HG02571 (cell line): ENCODE data around the gene CHST1.

ENCODE experiments used
- ATAC-seq: cut with Tn5 transposase; IDR thresholded peaks from one replicate; pipeline ENCODE4 v1.9.1; 2021; ENCODE audit warnings: mild to moderate bottlenecking, moderate library complexity; ENCODE audit not compliant: unreplicated experiment

The CHST1 gene, protein sequence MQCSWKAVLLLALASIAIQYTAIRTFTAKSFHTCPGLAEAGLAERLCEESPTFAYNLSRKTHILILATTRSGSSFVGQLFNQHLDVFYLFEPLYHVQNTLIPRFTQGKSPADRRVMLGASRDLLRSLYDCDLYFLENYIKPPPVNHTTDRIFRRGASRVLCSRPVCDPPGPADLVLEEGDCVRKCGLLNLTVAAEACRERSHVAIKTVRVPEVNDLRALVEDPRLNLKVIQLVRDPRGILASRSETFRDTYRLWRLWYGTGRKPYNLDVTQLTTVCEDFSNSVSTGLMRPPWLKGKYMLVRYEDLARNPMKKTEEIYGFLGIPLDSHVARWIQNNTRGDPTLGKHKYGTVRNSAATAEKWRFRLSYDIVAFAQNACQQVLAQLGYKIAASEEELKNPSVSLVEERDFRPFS

DNA sequence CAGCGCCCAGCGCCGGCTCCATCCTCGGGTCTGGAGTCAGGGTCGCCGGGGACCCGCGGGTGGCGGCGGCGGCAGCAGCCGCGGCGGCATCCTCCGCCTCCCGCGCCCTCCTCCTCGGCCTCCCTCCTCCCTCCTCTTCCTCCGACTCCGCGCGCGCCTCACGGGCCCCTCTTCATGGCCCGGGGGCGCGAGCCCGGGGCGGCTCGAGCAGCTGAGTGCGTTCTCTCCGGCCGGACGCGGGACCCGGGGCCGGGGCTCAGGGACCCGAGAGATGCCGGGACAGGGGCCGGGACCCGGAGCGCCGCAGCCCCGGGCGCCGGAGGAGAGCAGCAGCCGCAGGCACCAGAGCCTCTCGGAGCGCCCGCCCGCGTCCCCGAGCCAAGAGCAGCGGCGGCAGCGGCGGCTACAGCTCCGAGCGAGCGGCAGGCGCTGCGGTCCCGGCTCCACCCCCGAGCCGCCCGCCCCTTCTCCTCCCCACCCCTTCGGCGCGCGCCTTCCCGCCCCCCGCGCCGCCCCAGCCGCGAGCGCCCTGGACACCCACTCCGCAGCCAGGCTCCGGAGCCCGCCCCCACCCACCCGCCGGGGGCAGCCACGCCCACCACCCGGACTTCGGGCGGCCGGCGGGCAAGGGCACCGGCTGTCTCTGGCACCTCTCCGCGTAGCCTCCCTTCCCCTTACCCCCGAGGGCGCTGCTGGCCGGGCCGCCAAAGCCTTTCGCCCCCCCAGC lies at the start of gene CHST1:
CHST1 (minus strand) TSS at position 417 of the 727 bp plus-strand sequence. CDS start 14,699 bp downstream, outside the sequence.
- no peak for ATAC-seq

DNA sequence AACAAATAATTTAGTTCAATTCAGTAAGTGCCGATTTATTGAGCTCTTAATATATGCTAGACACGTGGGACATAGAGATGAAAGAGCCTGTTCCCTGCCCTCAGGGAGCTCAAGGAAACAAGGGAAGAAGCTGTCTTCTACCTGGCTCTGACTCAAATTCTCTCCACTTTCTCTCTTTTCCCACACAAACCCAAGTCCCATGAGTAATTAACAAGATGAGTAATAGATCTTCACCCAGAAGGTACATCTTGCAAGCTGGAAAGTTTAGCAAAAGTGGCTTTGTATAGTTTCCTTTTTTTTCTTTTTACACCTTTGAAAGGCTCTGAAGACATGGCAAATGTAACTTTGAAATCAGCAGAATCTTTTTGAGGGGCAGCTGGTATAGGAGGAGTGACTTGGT lies 48.2 kb upstream of the CHST1 start:
- no peak for ATAC-seq

DNA sequence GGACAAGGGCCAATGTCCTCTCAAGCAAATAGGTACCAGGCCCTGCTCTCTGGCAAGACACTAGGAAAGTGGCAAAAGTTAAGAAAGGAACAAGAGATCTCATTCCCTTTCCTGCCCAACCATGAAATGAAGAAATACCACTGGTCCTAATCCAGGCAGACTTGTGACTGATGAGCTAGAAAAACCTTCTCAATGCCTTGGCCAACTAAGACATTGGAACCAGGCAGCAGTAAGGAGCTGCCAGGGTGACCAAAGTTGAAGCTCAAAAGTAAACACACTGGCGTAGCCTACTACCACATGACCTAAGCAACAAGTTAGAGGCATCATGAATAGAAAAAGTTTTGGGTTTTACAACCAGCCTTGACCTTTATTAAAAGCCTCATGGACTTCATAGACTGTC lies 45.1 kb upstream of the CHST1 start:
- ATAC-seq = no peak

DNA sequence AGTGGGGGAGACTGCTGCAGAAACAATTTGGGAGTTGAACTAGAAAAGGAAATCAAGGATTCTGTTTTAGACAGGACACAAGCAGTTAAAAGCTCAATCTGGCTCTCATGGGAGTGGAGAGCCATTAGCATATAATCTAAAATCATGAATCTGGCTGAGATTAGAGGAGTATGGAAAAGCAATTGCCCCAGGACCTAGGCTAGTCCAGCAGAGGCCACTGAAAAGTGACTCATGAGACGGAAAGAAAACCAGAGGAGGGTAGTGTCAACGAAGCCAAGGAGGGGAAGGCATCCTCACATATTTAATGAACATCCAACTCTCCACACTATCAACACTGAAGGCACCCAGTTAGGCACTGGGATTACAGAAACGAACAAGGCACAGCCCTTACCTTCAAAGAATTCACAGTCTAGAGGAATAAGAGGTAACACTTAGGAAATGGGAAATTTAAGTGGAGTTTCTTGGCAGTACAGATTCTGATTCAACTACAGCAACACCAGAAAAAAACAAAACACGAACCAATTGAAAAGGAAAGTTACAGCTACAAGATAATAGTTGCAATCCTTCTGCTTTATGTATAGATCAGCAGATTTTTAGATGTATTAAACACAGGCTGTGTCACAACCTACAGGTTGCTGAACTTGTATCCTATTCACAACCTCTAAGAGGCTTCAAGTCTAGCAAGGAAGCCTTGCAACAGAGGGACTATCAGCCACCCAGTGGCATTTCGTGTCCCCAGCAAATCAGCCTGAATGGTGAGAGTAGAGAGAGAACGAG lies 43.7 kb upstream of the CHST1 start:
- no peak for ATAC-seq

DNA sequence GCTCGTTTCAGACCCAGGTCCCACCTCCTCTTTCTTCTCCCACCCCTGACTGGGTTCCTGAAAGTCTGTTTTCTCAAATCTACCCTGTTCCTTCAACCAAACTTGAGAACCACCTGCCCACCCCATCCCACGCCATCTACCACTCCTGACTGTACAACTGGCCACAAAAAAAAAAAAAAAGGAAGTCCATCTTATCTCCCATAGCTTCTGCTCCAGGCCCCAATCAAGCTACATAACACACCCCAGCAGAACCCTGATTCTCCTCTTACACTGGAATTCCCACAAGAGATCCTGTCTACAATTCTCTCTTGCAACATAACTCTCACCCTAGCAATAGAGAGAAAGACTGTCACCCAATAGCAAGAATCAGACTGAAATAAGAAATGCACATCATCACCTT lies 39.2 kb upstream of the CHST1 start:
- ATAC-seq = no peak

DNA sequence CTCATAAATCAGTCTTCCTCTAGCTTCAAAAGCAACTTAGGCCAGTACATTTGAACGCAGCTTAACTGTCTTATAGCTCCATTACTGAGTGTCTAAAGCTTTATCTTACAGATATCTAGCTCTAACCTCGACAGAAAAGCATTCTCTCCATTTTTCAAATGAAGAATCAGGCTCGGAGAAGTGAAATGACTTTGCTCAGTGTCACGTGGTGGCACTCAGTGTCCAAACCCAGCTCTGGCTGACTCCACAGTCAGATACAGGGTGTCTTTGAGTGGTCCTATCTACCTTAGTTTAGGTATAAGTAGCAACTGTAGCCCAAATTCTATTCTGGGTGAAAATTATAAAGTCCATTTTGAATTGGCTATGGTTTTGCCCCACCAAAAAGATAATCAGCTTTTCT lies 38.7 kb upstream of the CHST1 start:
- ATAC-seq = no peak

DNA sequence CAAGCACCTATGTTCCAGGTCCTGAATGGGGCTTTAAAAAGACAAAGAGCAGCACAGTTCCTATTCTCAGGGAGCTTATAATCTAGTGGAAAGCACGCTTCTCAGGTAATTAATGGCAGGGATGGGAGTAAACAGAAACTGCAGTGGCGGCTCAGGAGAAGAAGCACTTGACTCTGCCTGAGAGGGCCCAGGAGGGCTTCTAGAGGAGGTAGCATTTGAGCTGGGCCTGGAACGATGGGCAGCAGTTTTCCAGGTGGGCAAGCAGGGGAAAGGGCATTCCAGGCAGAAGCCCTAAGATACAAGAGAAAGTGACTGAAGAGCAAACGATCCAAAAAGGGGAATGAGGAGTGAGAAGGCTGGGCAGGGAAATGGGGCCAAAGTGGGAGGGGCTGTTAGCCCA lies 37.1 kb upstream of the CHST1 start:
- ATAC-seq = no peak

DNA sequence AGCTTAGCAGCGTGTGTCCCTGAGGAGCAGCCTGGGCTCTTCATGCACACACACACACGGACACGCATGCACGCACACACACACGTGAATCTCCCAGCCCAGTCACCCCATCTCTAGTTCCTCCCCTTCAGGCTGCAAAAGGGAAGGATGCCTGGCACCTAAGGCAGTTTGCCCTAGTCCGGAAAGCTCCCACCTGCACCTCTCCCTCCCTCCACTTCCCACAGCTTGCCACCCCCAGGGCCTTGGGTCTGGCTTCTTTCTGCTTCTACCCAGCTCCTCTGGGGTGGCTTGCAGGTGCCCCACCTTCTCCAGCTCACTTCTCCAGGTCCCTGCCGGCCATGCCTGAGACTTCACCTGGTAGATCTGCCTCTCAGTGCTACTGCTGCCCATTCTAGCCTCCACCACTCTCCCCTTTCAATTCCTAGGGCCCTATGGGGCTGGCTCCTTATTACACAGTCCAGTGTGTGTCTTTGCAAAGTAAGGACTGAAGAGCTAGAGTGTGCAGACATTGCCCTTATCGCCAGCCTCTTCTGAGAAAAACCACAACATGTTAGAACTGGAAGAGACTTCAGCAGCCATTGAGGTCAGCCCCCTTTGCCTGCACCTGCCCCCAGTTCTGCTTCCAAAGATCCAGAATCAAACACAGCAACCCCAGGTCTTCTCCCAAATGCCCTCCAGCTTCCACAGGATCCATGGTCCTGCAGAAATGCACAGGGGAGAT lies 33.5 kb upstream of the CHST1 start:
- no peak for ATAC-seq

DNA sequence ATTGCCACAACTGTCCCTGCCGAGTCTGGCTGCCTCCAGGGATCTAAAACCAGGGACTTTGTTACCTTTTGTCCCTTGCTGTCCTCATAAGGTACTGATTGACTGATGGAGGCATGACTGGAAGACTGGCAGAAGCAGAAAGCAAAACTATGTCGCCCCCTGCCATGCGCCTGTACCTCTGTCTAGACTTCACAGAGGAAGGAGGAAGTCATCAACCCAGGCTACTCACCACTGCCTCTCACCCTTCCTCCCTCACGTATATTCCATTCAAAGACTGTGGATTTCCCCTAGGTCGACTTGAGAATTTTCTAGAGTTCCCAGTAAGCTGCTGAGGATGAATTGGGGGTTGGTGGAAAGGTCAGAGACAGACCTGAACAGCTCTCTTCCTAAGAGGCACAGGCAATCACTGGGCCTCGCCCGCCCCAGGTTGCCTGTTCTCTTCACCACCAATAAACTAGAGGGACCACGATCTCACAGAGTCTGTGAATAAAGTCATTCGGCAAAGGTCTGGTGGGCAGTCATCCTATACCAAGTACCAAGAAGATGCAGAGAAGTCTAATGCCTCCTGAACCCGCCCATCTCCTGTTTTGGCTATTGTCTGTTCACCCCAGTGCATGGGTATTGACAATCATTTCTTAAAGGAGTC lies 27.5 kb upstream of the CHST1 start:
- ATAC-seq = no peak

DNA sequence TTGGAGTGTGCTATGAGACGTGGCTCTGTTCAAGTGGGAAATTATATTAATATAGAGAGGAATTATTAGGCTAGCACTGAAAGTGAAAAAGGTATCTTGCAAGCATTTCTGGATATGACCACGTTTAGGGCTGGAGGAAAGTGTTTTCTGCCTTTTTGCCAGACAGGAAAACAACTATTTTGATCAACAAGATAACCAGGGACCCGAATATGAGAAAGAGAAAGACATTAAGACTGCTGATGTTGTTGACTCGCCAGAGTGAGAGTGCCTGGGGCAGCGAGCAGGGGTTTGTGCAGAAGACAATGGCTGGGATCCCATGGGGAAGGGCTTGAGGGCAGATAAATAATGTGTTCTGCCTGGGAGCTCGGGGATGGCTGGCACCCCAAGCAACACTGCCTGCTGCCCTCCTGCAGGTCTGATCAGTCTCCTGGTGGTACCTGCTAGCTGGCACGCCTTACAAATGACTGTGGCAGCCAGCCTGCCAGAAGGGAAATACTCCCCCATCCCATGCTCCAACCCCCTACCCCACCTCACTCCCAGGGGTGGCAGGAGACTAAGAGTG lies 23.1 kb upstream of the CHST1 start:
- no peak for ATAC-seq

DNA sequence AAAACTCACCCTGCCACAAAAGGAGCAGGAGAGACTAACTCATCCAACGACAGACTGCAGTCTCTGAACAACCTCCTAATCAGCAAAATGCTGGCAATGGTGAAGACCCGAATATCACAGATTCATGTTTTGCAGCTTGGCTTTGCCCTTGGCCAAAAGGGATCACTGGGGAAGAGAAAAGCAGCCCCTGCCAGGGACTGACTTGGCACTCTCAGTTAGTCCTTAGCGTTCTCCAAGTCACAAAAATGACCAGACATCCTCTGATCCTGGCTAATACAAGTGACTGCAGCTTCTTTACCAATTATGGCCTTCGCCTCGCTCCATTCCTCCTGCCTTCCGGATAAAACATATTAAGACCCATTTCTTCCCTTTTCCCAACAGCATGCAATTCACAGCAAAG lies 22.4 kb upstream of the CHST1 start:
- ATAC-seq = no peak

DNA sequence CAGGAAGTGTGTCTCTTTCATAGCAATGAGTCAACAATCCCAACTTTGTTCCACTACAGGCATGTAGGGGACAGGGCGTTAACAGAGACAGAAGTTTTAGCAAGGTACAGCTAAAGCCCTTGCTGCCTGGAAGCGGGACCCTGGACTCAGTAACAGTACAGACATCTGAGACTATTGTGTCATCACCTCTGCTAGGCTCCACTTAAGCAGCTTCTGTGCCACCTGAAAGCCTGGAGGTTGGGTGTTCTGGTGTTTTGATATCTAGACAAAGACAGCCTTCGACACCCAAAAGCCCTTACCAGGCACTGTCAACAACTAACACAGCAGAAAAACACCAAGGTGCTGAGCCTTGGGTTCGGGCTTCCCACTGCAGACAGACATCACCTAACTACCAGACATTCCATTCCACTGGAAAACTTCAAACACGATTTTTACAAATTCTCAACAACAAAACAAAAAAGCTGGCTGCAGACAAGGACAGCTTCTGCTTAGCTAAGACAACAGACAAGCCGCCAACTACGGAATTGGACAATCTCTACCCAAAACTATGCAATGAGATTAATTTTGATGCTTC lies 20.6 kb upstream of the CHST1 start:
- ATAC-seq = no peak

DNA sequence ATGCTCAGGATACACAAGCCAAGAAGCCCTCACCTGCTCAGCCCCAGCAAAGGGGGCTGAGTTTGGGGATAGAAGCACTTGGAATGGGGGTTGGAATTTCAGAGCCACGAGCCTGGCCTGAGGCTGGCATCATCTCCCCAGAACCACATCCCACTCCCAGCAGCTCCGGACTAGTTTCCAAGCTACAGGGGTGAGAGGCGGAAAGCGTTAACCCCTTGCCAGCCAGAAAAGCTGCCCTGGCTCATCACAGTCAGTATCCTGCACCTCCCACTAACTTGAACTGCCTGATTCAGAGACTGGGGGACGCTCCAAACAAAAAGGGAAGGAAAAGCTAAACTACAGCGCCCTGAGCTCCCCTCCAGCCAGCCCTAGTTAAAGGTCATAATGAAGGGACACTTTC lies 19.0 kb upstream of the CHST1 start:
- ATAC-seq = no peak

DNA sequence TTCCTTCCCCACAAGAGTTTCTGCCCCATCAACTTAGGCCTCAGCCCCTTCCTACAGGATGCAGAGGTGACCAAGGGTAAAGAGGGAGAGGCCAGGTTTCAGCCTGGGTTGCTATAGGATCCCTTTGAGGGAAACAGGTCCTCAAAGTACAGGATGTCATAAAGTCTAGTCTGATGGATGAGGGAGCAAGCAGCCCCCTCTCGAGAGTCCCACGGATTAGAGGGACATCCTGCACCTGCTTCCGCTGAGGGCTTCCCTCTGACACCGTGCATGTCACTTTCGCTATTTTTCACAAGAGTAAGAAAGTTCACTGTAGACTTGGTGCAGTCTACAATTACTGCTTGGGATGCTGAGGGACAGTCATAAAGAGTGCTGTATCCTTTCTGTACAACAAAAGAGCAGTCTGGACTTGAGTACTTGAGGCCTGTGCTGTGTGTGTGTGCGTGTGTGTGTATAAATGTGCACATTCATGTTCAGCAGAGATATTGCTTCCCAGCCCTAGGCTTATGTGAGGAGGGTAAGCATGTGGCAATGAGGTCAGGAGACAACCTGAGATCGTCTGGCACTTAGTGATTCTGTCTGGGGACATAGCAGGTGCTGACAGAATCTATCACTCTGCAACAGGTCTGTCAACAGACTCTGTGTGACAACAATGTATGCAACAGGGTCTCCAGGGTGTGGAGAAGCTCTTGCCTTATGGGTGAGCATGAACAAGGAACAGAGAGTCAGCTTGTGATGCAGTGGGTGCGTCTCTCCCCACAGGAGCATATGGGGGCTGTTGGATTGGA lies 18.0 kb upstream of the CHST1 start:
- ATAC-seq = no peak

DNA sequence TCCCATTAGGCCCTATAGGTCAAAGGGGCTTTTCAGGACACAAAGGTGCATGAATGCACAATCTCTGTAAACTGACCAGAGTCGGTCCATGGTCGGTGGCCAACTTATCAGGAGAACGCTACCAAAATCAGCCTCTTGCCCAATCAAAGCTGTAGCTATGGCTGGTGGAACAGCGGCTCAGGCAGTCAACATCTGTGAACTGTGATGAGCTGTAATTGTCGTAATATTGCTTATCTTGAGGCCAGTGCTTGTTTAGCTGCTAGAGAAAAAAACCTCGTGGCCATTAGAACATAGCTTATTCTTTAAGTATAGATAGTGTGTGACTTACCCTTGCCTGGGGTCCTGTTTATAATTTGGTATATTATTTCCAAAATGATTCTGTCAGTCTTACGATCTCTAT lies 14.4 kb upstream of the CHST1 start:
- ATAC-seq = no peak

DNA sequence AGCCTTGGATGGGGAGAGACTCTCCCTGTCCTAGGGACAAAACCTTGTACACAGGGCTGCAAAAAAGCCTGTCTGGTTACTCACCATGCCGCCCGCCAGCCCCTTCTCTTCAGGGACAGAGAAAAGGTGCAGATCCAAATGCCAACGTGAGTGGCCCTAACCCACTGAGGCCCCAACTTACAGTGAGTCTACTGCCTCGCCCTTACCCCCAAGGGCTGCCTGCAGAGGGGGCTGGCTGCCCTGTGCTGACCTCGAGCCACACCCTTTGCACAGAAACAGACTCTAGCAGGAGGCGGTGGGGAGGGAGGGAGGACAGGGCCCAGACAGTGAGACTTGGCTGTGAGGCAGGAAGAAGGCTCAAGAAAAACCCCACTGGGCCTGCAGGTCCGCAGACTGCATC lies 13.6 kb upstream of the CHST1 start:
- no peak for ATAC-seq

DNA sequence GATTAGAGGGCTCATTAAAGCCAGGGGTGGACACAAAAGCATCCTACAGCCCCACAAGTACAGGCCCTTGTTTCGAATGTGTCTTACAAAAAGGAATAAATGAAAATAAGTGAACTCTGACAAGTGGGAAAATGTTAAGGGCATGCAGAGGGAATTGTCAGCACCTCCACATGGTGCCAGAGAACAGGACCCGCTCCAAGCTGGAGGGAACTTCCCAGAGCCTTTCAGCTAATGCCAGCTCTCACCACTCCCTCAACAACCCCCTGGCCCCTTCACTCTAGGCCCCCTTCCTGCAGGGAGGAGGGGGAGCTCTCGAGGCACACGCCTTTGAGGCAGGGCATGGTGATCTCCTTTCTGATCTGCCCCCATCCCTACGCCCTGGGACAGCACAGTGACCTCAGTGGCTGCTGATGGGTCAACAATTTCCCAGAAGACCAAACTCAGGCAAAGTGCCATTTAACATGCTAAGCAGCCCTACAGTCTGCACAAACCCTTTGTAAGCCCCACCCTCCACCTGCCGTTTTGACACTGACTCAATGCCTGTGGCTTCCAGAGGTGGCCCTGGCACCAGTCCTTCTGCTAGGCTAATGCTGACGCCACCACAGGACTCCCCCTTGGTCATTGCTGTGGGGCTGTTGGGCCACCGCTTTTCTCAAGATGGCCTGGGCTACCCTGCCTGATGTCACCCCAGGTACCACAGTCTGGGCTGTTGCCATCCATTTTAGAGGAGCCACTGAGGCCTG lies 12.5 kb upstream of the CHST1 start:
- ATAC-seq = no peak

DNA sequence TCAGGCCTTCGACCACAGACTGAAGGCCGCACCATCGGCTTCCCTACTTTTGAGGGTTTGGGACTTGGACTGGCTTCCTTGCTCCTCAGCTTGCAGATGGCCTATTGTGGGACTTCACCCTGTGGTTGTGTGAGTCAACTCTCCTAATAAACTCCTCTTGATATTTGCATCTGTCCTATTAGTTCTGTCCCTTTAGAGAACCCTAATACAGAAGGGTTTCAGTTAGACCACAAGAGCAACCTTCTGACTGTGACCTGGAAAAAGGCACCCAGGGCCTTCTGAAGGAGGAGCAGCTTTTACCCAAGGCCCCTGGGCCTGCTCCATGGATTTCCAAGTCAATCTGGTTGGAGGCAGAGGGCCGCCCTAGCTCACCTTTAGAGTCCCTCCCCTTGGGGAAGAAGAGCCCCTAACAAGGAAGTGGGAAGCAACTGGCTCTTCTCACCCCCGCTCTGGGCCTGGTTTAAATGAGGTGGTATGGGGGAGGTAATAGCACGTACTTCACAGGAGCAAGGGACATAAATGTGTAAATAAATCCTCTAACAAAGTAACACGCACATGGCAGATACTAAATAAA lies 11.2 kb upstream of the CHST1 start:
- peak; percentile 95 for ATAC-seq
